ENCODE measurements around the gene KRT84. TPM values are rescaled to one million over a fixed set of nuclear protein-coding genes. Genes with fewer than 3 reads are reported as not detected.

Gene KRT84
- total and polyA plus RNA-seq, 10 of the 15 experiments (the other 5 are each of a cell fraction or from before 2014, with no cell fraction given) = not detected

GRCh38 chr12:52394836-52395405, 9.5 kb upstream of the KRT84 start:
- Histone ChIP-seq H3K27ac (ENCODE audit: control insufficient read depth, insufficient read depth) (no peak overlapping the region), H3K4me2 (ENCODE audit: control insufficient read depth, insufficient read depth) (no peak overlapping the region), H3K4me1 (ENCODE audit: control insufficient read depth, insufficient read depth, low read length) (no peaks in the 10 kb centered on the region; the same call in 1 of the 2 replicates), H3K9ac (ENCODE audit: control insufficient read depth, insufficient read depth, low read length) (no peak overlapping the region), H3K36me3 (ENCODE audit: control insufficient read depth in 2 of 2, insufficient read depth in 2 of 2, low read length in 1 of 2) (no peaks in the 10 kb centered on the region), H3K79me2 (ENCODE audit: control insufficient read depth, insufficient read depth, low read length) (no peaks in the 10 kb centered on the region), H3K9me3 (replicated peaks; ENCODE audit: control insufficient read depth, insufficient read depth, low read length) (no peaks in the 10 kb centered on the region), H3K27me3 (replicated peaks in 1 of 2; ENCODE audit: control insufficient read depth in 2 of 2, insufficient read depth in 2 of 2, low read length in 1 of 2) (peaks cover 0 to 3% of the 10 kb centered on the region in 2 experiments; a peak in 1 of 4 replicates), H4K20me1 (ENCODE audit: control insufficient read depth, insufficient read depth) (no peaks in the 10 kb centered on the region), H2AFZ (ENCODE audit: control insufficient read depth, low read depth, low read length) (no peak overlapping the region), H3K4me3 (no peak overlapping the region)
- FAIRE-seq (no peak), ATAC-seq (no peak), DNase-seq (ENCODE audit: low read depth, low spot score) (no peak)
- CTCF ChIA-PET = interaction anchor here (1.0 to 1.2 kb wide), 3 partner anchors 33 to 486 kb away, joined by 3 read pairs; no protein-coding TSS in a partner anchor
- intact Hi-C loops (cut with micrococcal nuclease; ENCODE audit: unreplicated experiment) = no loop called here
- SMC1A ChIA-PET (ENCODE audit: uncharacterized antibody, unreplicated experiment) = no interaction called here
- 22% methylated on average over 13 of the region's 13 CpGs for WGBS (ENCODE audit: insufficient coverage, insufficient replicate concordance, low lambda C conversion rate, missing lambda C conversion rate)
- RAD21 ChIA-PET (ENCODE audit: unreplicated experiment) = interaction anchor here (1.1 kb wide), 1 partner anchor 485 kb away, joined by 3 read pairs; no protein-coding TSS in a partner anchor
- no peak for TF ChIP-seq ZBTB4 (CRISPR knock-in tag; IDR thresholded peaks at IDR 0.05)
- no peak for TF ChIP-seq YBX1 (IDR thresholded peaks at IDR 0.05)
- no peak for TF ChIP-seq CBFB (IDR thresholded peaks at IDR 0.05; ENCODE audit: low read depth)
- TF ChIP-seq WRNIP1 (IDR thresholded peaks at IDR 0.05; ENCODE audit: borderline replicate concordance, low read depth, low read length) = no peak
- no peak for TF ChIP-seq SUPT20H (IDR thresholded peaks at IDR 0.05; ENCODE audit: borderline replicate concordance, control insufficient read depth, low read depth, low read length)
- TF ChIP-seq RFX5 (IDR thresholded peaks at IDR 0.05; ENCODE audit: low read depth, low read length) = no peak
- no peak for TF ChIP-seq CREM (IDR thresholded peaks at IDR 0.05; ENCODE audit: low read depth)
- no peak for TF ChIP-seq POLR2AphosphoS2 (IDR thresholded peaks at IDR 0.05; ENCODE audit: low read depth, low read length)
- TF ChIP-seq SP1 (IDR thresholded peaks at IDR 0.05; ENCODE audit: low read depth, low read length) = no peak
- TF ChIP-seq CHD1 (IDR thresholded peaks at IDR 0.05; ENCODE audit: low read depth, low read length) = no peak
- TF ChIP-seq SMC3 (IDR thresholded peaks at IDR 0.05; ENCODE audit: borderline replicate concordance, low read length) = no peak
- TF ChIP-seq EGR1 (IDR thresholded peaks at IDR 0.05; ENCODE audit: borderline replicate concordance in 1 of 2, low read depth in 2 of 2, low read length in 2 of 2) = no peak
- TF ChIP-seq BACH1 (IDR thresholded peaks at IDR 0.05; ENCODE audit: borderline replicate concordance) = no peak
- TF ChIP-seq IKZF2 (IDR thresholded peaks at IDR 0.05) = no peak
- no peak for TF ChIP-seq BCLAF1 (IDR thresholded peaks at IDR 0.05)
- no peak for TF ChIP-seq IRF4 (IDR thresholded peaks at IDR 0.05; ENCODE audit: low read depth, low read length)
- TF ChIP-seq TARDBP (IDR thresholded peaks at IDR 0.05; ENCODE audit: borderline replicate concordance) = no peak
- no peak for TF ChIP-seq ZNF384 (IDR thresholded peaks at IDR 0.05; ENCODE audit: borderline replicate concordance, low read depth, low read length)
- TF ChIP-seq TCF7 (IDR thresholded peaks at IDR 0.05; ENCODE audit: borderline replicate concordance) = no peak
- in situ Hi-C loops (cut with MboI) = loop anchor here (25.0 kb wide), 1 partner anchor 592 kb away; no protein-coding TSS in a partner anchor
- BruUV-seq (replicated peaks) = no TSS peak
- POLR2A ChIA-PET = no interaction called here

All from GM12878 (cell line).